Measurements from ENCODE around the gene ATP5IF1.

DNA sequence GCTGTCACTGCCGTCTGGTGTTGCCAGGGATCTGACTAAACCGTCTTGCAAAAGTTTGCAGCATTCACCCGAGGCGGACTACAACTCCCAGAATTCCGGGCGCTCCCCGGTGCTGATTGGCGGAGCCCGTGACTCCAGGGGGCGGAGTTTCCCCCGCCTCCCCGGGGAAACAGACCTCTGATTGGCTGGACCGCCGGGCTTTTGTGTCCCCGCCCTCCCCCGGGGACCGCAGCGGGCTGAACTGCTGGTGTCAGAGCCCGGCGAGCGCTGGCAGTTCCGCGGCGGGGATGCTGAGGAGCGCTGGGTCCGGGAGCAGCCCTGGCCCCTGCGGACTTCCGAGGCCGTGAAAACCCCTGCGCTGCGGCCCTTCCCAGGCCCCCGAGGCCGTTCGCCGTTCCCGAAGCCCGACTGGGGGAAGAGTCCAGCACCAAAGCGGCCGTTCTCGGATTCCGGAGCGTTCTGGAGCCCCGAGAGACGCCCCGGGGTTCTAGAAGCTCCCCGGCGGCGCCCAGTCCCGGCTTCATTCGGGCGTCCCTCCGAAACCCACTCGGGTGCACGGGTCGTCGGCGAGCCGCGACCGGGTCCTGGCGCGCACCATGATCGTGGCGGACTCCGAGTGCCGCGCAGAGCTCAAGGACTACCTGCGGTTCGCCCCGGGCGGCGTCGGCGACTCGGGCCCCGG lies 23.5 kb downstream of the ATP5IF1 start, which contains the start of gene SESN2:
- TF ChIP-seq, protein P1, sequence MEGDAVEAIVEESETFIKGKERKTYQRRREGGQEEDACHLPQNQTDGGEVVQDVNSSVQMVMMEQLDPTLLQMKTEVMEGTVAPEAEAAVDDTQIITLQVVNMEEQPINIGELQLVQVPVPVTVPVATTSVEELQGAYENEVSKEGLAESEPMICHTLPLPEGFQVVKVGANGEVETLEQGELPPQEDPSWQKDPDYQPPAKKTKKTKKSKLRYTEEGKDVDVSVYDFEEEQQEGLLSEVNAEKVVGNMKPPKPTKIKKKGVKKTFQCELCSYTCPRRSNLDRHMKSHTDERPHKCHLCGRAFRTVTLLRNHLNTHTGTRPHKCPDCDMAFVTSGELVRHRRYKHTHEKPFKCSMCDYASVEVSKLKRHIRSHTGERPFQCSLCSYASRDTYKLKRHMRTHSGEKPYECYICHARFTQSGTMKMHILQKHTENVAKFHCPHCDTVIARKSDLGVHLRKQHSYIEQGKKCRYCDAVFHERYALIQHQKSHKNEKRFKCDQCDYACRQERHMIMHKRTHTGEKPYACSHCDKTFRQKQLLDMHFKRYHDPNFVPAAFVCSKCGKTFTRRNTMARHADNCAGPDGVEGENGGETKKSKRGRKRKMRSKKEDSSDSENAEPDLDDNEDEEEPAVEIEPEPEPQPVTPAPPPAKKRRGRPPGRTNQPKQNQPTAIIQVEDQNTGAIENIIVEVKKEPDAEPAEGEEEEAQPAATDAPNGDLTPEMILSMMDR (IDR thresholded peaks at IDR 0.05), result no peak
- TF ChIP-seq POLR2A (IDR thresholded peaks at IDR 0.05), result peak; percentile 75 to 98
